Muscle of leg (tissue), 11 donors: Measurements from ENCODE around the gene CAPN5. TPM values are rescaled to one million over a fixed set of nuclear protein-coding genes. Genes with fewer than 3 reads are reported as not detected.
"Not testable (repeated sequence)": the region's sequence is repeated elsewhere in the genome, so short reads cannot be mapped to it uniquely, and the experiment has no call there.

Experiments
- DNase-seq: peaks from one replicate; pipeline ENCODE4 v3.0.0; 2013
- H3K27ac ChIP-seq: one replicate; pipeline ENCODE4 v1.5.1; 2013; ENCODE audit warnings: mild to moderate bottlenecking, low read length, control low read depth
- H3K27me3 ChIP-seq: one replicate; pipeline ENCODE4 v1.6.1; 2013; ENCODE audit warnings: low read length; ENCODE audit not compliant: control insufficient read depth, insufficient read depth
- H3K36me3 ChIP-seq: one replicate; pipeline ENCODE4 v1.6.1; 2013; ENCODE audit warnings: low read length; ENCODE audit not compliant: control insufficient read depth, insufficient read depth
- H3K4me1 ChIP-seq: one replicate; pipeline ENCODE4 v1.6.1; 2013; ENCODE audit warnings: low read length; ENCODE audit not compliant: control insufficient read depth, insufficient read depth
- H3K4me3 ChIP-seq: one replicate; pipeline ENCODE4 v1.5.1; 2013; ENCODE audit warnings: low read length, control low read depth
- H3K9me3 ChIP-seq: replicated peaks from 2 replicates; pipeline ENCODE4 v1.6.1; 2013; ENCODE audit warnings: low read depth, low read length; ENCODE audit not compliant: control insufficient read depth
- WGBS: methylation state at CpG from one replicate; pipeline ENCODE4 v1.1.5; 2013; ENCODE audit warnings: missing lambda C conversion rate; ENCODE audit not compliant: insufficient coverage; 5-methylcytosine and 5-hydroxymethylcytosine counted together
- polyA plus RNA-seq, 8 donors: library from polyadenylated mRNA; unstranded; fragments of 120-200 nt; gene quantifications; one replicate each; pipeline versions ENCODE4 v1.2.1 to v1.2.3, GENCODE V29; 2013; ENCODE audit warnings: inconsistent platforms in 1 of 8, low replicate concordance in 1 of 8; ENCODE audit not compliant: insufficient read length in 8 of 8, insufficient read depth in 1 of 8
- total RNA-seq: library from RNA; stranded (reverse); fragments of 120-200 nt; gene quantifications from one replicate; pipeline ENCODE4 v1.2.4, GENCODE V29; 2013

CAPN5 gene
- total and polyA plus RNA-seq, 9 donors: 6.2 to 17.8 (median 12.1) TPM

- Histone ChIP-seq H3K36me3 (no peaks in the 10 kb centered on the region), H3K4me1 (no peaks in the 10 kb centered on the region), H3K27ac (no peak overlapping the region), H3K9me3 (peaks cover 8% of the 10 kb centered on the region), H3K4me3 (no peak overlapping the region), H3K27me3 (peaks cover 2% of the 10 kb centered on the region)
- 88% methylated on average over 6 of the region's 14 CpGs for WGBS
- DNase-seq: no peak
These were observed 13.4 kb upstream of the CAPN5 start for GRCh38 chr11:77053217-77054015.

- Histone ChIP-seq H3K4me1 (no peaks in the 10 kb centered on the region), H3K9me3 (peaks cover 8% of the 10 kb centered on the region), H3K27ac (no peak overlapping the region), H3K36me3 (no peaks in the 10 kb centered on the region), H3K27me3 (peaks cover 2% of the 10 kb centered on the region), H3K4me3 (no peak overlapping the region)
- WGBS: 80% methylated on average over 1 of the region's 1 CpG
- DNase-seq: no peak
These were observed 12.7 kb upstream of the CAPN5 start for GRCh38 chr11:77054084-77054483.

GRCh38 chr11:77055101-77055561 is 11.6 kb upstream of the CAPN5 start:
- Histone ChIP-seq H3K9me3 (peaks cover 8% of the 10 kb centered on the region), H3K4me1 (no peaks in the 10 kb centered on the region), H3K36me3 (no peaks in the 10 kb centered on the region), H3K27me3 (peaks cover 2% of the 10 kb centered on the region), H3K4me3 (no peak overlapping the region), H3K27ac (no peak overlapping the region)
- WGBS: no CpG with 5 or more reads among the region's 2 CpGs
- no peak for DNase-seq

DNA sequence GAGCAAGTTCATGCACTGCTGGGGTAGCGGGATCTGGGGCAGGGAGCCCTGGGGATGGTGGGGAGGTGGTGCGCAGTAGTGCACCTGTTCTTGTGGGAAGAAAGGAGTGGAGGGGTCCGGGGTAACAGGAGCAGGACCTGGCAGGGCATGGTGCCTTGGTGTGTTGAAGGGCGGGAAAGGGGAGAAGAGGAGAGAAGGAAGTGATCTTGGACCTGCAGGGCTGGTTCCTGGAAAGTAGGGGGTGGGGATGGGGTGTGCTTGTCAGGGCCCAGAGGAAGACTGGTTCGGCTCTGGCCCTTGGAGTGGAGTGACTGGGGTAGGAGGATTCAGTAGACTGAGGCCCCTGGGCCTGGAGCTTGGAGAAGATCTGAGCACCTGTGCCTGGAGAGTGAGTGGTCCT is 10.9 kb upstream of the CAPN5 start:
- Histone ChIP-seq H3K4me3 (no peak overlapping the region), H3K36me3 (no peaks in the 10 kb centered on the region), H3K27ac (no peak overlapping the region), H3K4me1 (no peaks in the 10 kb centered on the region), H3K27me3 (peaks cover 5% of the 10 kb centered on the region), H3K9me3 (peaks cover 8% of the 10 kb centered on the region)
- WGBS: 96% methylated on average over 5 of the region's 5 CpGs
- no peak for DNase-seq

DNA sequence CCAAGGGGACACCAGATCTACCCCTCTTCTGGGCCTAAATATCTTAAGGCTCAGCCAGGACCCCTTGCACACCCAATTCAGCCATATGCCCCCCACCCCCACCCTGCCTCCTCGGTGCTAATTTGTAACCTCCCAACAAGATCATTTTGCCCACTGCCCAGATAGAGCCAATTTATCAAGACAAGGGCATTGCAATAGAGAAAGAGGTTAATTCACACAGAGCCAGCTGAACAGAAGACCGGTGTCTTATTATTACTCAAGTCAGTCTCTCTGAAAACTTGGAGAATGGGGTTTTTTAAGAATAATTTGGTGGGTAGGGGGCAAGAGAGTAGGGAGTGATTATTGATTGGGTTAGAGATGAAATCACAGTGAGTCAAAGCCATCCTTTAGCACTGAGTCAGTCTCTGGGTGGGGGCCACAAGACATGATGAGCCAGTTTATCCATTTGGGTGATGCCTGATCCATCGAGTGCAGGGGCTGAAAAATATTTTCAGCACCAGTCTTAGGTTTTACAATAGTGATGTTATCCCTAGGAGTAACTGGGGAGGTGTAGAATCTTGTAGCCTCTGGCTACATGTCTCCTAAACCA is 9.9 kb upstream of the CAPN5 start:
- DNase-seq: no peak
- Histone ChIP-seq H3K4me3 (no peak overlapping the region), H3K27ac (no peak overlapping the region), H3K9me3 (peaks cover 8% of the 10 kb centered on the region), H3K36me3 (no peaks in the 10 kb centered on the region), H3K27me3 (peaks cover 5% of the 10 kb centered on the region), H3K4me1 (no peaks in the 10 kb centered on the region)
- WGBS: 89% methylated on average over 1 of the region's 3 CpGs

DNA sequence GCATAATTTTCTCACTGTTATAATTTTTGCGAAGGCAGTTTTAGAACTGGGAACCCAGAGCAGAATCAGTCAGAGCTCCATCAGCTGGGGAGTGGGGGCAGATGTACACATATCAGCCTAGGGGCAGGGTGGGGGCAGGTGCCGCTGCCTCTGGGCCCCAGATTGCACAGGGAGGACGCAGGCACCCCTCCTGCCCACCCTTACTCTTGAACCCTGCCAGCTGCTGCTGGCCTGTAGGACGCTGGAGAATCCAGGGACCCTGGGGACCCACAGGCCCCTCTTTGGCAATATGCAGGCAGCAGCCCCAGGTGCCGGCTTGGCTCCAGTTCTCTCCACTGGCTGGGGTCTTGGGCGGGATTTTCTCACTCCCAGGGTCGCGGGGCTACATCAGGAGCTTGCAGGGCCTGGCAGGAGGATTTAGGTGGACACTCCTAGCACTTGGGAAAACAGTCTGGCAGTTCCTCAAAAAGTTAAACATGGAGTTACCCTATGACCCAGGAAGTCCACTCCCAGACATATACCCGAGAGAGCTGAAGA is 8.8 kb upstream of the CAPN5 start:
- Histone ChIP-seq H3K27ac (no peak overlapping the region), H3K36me3 (no peaks in the 10 kb centered on the region), H3K9me3 (peaks cover 8% of the 10 kb centered on the region), H3K4me1 (no peaks in the 10 kb centered on the region), H3K4me3 (no peak overlapping the region), H3K27me3 (peaks cover 3% of the 10 kb centered on the region)
- WGBS: 42% methylated on average over 5 of the region's 9 CpGs
- DNase-seq: no peak

- Histone ChIP-seq H3K4me3 (no peak overlapping the region), H3K4me1 (no peaks in the 10 kb centered on the region), H3K27me3 (peaks cover 4% of the 10 kb centered on the region), H3K36me3 (no peaks in the 10 kb centered on the region), H3K27ac (no peak overlapping the region), H3K9me3 (peaks cover 8% of the 10 kb centered on the region)
- WGBS: no CpG with 5 or more reads among the region's 2 CpGs
- DNase-seq: no peak
These were observed 7.9 kb upstream of the CAPN5 start for GRCh38 chr11:77058900-77059299.

GRCh38 chr11:77059806-77060205 is 7.0 kb upstream of the CAPN5 start:
- H3K9me3 ChIP-seq: peaks cover 8% of the 10 kb centered on the region
- H3K27ac ChIP-seq: no peak overlapping the region
- no peaks in the 10 kb centered on the region for H3K36me3 ChIP-seq
- DNase-seq: no peak
- H3K27me3 ChIP-seq: peaks cover 4% of the 10 kb centered on the region
- H3K4me1 ChIP-seq: no peaks in the 10 kb centered on the region
- no CpG with 5 or more reads among the region's 5 CpGs for WGBS
- H3K4me3 ChIP-seq: no peak overlapping the region

GRCh38 chr11:77060234-77060633 is 6.5 kb upstream of the CAPN5 start:
- H3K9me3 ChIP-seq: peaks cover 8% of the 10 kb centered on the region
- 100% methylated on average over 2 of the region's 4 CpGs for WGBS
- DNase-seq: no peak
- H3K36me3 ChIP-seq: no peaks in the 10 kb centered on the region
- no peak overlapping the region for H3K4me3 ChIP-seq
- no peak overlapping the region for H3K27ac ChIP-seq
- H3K27me3 ChIP-seq: peaks cover 4% of the 10 kb centered on the region
- H3K4me1 ChIP-seq: no peaks in the 10 kb centered on the region

- not testable (repeated sequence) for H3K27me3 ChIP-seq, H3K4me1 ChIP-seq, DNase-seq, H3K9me3 ChIP-seq, H3K36me3 ChIP-seq, H3K4me3 ChIP-seq, H3K27ac ChIP-seq
- WGBS: 81% methylated on average over 2 of the region's 4 CpGs
These were observed 5.5 kb upstream of the CAPN5 start for GRCh38 chr11:77061258-77061657.
